Stimulated activated CD8-positive, alpha-beta memory T cell treated with anti-CD3 and anti-CD28 coated beads, Interleukin-12 subunit alpha, Interleukin-12 subunit beta, amount 100 ng/mL, for 4 hours (primary cell): ENCODE data around the gene PGBD2.
"Not testable (repeated sequence)": the region's sequence is repeated elsewhere in the genome, so short reads cannot be mapped to it uniquely, and the experiment has no call there.

Source experiments
- DNase-seq: peaks from one replicate; pipeline ENCODE4 v3.0.0-alpha.2; 2020; ENCODE audit warnings: low read depth

PGBD2 gene, protein sequence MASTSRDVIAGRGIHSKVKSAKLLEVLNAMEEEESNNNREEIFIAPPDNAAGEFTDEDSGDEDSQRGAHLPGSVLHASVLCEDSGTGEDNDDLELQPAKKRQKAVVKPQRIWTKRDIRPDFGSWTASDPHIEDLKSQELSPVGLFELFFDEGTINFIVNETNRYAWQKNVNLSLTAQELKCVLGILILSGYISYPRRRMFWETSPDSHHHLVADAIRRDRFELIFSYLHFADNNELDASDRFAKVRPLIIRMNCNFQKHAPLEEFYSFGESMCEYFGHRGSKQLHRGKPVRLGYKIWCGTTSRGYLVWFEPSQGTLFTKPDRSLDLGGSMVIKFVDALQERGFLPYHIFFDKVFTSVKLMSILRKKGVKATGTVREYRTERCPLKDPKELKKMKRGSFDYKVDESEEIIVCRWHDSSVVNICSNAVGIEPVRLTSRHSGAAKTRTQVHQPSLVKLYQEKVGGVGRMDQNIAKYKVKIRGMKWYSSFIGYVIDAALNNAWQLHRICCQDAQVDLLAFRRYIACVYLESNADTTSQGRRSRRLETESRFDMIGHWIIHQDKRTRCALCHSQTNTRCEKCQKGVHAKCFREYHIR

DNA sequence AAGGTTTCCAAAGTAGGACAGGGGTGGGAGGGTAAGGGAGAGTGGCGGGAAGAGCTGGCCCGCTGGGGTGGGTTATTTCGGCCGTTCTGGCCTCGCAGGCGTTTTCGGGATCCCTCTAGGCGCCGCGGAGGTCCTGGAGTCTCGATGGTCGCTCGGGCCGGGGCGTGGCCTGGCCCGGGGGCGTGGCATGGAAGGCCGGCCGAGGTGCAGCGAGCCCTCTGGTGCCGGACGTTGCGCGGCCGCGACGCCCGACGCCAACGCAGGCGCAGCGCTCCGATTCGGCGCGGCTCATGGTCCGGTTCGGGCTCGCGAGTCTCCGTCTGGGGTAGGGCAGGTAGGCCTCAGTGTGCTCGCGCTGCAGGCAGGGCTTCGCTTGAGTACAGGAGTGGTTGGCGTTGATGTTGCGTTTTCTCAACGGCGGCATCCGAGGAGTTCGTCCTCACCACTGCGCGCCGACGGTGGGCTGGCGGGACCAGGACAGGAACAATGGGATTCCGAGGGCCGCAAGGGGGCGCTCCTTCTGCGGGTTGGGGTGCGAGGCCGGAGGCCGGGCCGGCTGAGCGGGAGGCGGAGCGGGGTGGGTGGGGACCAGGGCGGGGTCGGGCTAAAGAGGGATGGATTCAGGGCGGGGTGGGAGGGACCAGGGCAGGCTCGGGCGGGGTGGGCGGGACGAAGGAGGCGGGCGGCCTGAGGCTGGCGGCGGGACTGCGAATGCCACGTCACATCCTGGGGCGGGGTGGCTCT lies at the start of gene PGBD2:
TSS of gene PGBD2 (plus strand) at position 227 of the 744 bp plus-strand sequence. CDS start 7,628 bp downstream, outside the sequence.
- DNase-seq: peak; percentile 91

DNA sequence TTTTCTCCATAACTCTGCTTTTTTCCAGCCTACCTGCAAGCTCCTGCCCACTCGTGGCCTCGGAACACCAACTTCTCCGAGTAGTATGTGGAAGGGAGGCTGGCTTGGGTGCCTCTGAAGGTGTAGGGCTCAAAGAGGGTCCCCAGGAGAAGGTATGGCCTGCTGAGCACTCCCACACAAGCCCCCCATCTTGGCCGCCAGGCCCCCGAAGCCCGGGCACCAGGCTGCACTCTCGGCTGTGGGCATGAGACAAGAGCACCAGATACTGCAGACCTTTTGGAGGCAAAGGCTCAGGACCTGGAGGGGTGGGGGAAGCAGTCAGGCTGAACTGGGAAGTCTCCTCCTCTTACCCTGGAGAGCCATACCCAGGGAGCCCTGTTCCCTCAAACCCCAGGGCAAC lies 48.8 kb upstream of the PGBD2 start:
- DNase-seq: no peak

DNA sequence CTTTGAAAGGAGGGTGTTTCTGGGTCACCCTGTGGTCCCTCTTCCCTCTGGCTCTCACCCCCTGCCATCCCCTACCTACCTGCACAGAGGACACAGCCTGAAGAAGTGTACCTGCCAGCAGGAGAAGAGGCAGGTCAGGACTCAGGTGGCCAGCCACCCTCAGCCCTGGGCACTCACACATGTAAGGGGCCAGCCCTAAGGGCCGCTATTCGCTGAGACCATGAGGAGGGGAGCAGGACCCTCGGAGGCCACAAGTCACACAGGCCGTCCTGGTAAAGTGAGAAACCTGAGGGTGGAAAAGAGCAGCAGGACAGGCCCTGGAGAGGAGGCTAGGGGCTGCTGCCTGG lies 48.3 kb upstream of the PGBD2 start:
- no peak for DNase-seq

DNA sequence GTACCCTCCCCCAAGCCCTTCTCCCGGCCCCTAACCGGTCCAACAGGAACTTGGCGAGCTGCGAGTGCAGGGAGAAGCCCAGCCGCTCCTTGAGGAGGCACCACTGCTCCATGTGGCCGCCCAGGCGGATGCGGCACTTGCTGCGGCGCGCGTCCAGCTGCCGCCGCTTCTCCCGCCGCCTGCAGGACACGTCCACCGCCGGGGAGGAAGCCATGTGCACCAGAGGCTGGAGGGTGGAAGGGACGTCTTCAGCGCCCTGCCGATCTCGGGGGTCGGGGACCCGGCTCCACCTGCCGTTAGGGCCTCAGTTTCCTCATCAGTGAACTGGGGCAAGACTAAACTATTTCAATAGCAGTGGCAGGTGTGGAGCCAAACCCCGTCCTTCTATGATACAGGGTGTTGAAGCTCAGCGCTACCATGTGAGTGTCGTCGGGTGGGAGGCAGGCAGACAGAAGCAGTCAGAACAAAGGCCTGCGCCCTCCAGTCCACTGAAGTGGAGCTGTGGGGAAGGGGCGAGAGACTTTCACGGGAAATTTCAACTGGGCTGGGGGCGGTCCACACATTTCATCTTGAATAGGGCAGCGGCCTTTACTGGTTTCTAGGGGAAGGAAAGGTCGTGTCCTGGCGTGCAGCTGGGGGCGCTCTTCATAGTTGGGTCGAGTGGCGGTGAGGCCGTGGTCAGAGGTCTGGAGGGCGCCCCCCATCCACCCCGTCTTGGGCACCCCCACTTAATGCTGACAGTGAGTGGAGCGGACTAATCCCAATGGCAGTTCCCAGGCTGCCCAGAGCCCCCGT lies 47.7 kb upstream of the PGBD2 start:
- DNase-seq: no peak

DNA sequence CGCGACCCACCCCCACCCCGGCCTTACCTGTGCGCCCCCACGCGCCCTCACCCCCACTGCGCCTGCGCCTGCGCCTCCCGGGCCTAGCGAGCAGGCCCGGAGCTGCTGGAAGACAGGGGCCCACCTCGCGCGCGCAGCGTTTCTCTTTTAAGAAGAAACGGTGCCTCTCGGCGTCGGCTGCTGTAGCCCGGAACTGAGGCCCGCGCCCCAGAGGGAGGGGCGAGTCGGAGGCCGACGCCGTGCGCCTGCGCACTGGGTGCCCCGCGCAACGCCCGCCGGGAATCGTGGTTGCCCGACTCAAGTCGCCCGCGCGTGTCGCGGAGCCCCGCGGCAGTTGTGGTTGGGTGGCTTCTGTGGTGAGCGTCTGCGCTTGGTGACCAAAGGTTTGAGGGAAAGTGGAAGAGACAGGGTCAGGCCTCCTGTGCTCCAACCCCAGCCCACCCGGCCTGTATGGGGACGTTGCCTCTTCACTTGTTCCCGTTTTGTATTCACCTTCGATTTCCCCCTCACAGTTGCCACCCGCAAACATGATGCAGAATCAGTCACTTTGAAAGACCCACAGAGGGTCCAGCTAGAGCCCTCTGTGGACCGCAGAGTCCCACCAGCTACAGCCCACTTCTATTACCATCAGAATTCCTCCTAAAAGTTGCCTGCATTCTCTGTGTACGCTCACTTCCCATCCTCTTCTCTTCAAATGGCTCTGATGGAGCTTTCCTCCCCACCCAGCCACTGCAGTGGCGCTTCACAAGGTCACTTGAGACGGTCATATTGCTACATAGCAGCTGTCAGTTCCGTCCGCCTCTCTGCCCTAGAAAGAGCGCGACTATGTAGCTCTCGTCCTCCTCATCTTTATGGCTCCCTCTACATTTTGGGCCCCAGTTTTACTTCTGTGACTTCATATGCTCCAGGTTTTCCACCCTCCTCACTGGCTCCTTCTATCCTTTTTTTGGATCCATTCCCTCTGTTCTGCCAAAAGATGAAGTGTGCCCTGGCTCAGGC lies 46.8 kb upstream of the PGBD2 start, which contains the start of gene ZNF692:
TSS of gene ZNF692 (minus strand) at position 195 of the 999 bp plus-strand sequence. CDS start 776 bp downstream, outside the sequence.
- peak; percentile 96 for DNase-seq

DNA sequence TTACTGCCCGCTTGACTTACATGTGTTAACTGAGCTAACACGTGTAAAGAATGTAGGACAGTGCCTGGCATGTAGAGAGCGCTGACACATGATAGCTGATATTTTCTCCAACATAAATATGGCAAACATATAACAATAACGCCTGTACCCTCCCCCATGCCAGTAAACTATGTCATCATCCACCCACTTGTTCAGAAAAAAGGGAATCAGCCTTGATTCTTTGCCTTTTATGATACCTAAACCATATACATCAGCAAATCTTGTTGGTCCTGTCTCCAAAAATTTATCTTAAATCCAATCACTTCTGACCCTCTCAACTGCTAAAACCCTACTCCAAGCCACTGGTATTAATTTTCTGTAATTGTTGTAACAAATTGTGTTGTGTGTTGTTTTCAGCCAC lies 46.0 kb upstream of the PGBD2 start:
- DNase-seq: no peak

DNA sequence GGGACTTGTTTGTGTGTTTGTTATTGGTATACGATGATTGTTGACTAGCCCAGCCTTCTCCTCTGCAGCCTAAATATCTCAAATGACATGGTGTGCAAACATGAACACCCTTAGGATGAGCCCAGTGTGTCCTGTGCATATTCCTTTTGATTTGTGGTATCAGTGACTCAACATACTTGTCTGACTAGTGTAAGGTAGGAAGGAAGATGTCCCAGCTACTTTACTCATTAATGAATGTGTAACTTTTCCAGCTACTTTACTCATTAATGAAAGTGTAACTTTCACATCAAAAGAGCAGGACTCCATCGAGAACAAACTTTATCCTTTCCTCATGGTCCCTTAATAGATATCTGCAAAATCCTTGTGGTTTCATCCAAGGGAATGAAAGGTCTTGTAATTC lies 44.4 kb upstream of the PGBD2 start:
- DNase-seq: no peak

DNA sequence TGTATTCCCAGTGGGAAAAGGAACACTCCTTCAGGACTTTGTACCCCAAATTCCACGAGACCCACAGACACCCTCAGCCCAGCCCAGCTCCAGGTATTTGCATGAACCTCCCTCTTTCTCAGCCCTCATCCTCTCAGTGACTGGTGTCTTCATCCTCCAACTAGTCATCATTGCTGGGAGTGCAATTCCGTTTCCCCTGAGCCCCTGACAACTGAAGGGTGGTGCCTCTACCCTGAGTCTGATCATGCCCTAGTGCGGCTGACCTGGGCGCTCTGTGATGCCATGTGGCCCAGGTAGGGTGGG lies 43.4 kb upstream of the PGBD2 start:
- no peak for DNase-seq

DNA sequence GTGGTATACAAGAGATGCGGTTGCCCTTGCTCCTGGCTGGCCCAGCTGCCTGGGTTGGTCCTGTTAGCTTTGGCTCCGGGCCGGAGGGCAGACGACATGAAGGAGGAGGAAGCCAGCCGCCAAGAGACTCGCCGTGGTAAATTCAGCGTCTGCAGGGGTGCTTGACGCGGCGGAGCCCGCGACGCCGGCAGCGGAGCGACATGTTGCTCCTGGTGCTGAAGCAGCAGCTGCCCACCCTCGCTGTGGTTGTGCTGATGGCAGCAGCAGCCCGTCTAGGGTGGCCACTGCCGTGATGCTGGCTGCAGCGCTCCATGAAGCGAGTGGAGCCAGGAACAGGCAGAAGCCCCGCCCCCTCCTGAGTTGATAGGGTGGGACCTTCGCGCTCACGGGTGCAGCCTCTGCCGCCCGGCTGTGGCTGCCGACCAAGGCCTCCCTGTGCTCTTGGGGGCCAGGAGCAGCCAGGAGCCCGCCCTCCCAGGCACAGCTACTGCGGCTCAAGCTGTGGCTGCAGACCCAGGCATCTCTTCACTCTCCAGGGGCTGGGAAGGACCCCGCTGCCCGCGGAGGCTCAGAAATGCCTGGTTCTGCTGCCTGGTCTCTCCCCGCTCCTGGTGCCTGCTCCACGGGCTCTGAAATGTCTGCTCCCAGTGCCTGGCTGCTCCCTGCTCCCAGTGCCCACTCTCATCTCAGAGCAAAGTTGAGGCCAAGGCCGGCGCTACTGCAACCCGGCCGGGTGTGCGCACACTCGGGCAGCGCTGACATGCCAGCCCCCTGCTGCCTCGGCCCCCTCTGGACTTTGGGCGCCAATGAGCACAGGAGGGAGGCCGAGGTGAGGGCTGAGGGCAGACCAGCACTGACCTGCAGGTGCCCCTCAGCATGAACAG lies 42.8 kb upstream of the PGBD2 start:
- peak; percentile 66 for DNase-seq

DNA sequence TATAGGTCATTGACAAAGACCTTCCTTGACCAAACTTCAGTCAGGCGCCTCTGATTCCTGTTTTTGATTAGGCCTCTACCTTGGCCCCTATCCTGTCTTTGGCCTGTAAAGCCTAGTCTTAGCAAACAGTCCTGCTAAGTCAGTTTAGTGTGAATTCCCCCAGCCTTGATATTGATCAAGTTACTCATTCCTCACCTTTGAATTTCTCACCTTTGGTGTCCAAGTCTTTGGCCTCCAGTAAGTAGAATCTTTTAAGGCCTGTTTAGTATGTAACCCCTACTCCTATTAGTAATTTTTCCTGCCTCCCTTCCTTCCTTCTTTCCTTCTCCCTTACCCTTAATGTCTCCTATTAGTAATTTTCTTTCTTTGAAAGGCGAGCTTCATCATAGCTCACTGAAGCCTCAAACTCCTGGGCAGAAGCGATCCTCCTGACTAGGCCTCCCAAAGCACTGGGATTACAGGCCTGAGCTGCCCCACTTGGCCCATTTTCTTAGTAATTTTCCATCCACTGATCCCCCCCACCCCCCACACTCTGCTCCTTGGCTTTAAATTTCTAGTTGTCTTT lies 34.1 kb upstream of the PGBD2 start:
- no peak for DNase-seq

DNA sequence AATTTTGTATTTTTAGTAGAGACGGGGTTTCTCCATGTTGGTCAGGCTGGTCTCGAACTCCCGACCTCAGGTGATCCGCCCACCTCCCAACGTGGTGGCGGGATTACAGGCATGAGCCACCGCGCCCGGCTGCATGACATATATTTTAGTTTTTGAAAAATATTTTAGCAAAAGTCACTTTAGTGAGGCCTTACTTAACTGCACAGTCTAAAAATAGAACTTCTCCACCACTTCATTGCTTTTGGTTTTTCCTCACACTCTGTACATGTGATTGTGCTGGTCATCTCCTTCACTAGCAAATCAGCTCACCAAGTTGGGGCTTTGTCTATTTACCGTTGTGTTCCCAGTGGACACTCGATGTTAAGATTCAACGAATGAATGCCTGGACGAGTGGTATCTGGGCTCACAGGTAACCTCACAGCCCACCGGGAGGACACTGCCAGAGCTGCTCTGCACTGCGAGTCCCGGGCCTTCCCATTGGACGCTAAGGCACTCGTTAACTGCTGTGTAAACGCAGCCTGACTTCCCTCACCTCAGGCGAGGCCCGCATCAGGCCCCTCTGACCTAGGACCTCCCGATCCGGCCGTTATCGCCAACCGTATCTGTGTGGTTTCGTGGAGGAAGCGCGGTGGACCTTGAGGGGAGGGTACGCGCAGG lies 33.2 kb upstream of the PGBD2 start:
- no peak for DNase-seq

DNA sequence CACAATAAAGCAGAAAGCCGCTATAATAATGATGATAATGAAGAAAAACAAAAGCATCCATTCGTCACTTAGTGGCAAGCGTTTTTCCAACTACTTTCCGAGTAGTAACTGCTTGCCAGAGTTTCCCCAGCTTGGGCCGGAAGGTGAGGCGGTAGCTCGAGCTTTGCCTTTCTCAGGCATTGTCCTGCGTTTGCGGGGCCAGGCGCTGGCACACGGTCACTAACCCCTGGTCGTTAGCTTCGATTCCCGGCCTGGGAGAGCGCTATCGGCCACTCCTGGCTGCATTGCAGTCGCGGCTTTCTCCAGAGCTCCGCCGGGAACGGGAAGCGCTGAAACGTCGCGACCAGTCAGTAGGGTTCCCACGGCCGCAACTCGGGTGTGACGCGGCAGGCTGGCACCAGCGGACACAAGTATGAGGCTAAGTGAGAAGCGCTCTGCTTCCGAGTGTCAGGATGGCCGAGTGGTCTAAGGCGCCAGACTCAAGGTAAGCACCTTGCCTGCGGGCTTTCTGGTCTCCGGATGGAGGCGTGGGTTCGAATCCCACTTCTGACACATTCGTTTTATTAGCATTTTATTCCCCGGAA lies 32.5 kb upstream of the PGBD2 start:
- DNase-seq: peak; percentile 86

DNA sequence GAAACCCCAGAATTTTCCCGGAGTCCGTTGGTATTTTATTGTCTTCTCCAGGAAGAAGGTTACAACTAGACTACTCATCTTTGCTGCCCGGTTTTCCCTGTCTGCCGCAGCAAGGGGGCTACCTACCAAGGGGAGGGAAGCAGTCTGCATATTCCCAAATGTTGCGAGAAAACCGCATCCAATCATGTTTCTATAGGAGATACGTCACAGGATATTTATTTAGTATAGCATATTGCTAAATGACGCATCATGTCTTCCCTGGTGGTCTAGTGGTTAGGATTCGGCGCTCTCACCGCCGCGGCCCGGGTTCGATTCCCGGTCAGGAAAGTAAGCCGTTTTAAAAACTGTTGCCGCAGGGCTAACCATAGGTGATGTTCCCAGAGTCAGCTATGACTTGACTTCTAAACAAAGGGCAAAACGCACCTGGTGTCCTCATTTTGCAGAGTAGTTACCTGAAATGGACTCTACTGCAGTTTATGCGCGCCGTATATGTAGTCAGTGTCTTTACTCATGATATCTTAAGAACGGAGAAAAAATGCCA lies 32.0 kb upstream of the PGBD2 start:
- DNase-seq: peak; percentile 71

DNA sequence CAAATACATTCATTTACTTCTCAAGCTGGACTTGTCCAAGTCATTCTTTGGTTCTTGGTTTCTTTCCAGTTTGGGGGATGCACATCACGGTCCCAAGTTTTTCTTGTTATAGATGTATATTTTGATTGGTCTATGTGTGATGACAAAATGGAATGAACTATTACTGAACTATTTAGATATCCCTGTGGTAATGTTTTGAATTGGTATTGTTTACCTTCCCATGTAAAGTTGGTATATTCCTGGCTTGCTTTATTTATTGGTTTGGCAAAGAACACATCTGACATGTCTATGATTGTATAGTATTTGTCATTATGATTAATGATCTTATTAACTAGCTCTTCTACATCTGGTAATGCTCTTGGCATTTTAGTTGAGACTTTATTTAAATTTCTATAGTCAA lies 24.8 kb upstream of the PGBD2 start:
- no peak for DNase-seq

DNA sequence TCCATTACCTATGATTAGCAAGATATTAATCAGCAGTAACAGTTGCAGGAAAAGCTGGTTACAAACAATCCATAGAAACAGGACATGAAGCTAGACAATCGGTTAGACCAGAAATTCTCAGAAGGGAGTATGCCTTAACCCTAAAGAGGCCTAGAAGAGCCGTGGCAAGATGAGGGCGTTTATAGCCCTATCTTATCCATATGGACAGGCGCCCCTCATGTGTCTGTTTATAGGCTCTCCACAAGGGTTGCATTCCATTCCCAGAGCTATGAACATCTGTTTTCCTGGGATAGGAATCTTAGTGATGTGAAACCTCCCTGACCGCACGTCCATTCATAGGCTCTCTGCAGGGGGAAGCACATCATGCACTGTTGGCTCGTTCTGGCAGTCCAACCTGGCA lies 23.6 kb upstream of the PGBD2 start:
- DNase-seq: not testable (repeated sequence)

DNA sequence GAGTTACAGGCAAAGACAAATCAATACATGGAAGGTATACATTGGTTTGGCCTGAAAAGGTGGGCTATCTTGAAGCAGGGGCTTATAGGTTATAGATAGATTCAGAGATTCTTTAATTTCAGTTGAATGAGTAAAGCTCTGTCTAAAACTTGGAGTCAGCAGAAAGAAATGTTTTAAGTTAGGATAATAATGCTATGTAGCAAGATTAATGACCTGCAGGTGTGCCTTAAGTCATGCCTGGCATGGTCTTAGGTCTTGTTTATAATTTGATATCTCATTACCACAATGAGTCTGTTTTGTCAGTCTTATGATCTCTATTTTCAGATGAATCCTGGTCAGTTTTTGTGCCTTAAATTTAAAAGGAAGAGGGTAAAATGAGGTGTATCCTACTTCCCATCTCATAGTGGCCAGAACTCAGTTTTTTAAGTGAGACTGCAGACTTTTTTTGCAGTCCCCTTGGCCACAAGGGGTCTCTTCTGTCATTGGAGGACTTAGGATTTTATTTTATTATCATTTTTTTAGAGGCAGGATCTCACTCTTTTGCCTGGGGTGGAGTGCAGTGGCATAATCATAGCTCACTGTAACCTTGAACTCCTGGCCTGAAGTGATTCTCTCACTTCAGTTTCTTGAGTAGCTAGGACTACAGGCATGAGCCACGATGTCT lies 21.3 kb upstream of the PGBD2 start:
- DNase-seq: no peak

DNA sequence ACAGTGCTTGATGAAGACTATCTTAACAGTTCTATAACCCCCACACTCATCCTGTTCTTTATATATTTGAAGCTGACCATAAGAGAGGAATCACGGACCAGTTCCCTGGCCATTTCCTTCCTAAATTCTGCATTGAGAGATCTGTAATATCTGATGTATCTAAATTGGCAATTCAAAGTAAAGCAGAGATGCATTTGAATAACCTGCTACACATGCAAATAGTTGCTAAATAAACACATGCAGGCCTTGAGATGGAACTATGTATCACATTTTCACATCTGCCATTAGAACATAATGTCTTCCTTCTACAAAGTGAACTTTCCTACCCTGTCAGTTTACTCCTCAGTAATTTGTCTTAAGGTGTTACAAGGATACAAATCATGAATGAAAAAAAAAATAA lies 20.4 kb upstream of the PGBD2 start:
- DNase-seq: no peak
